Right lobe of liver (tissue), 6 donors: ENCODE measurements around the gene SYNGR1. TPM values are rescaled to one million over a fixed set of nuclear protein-coding genes. Genes with fewer than 3 reads are reported as not detected.

Experiments used
- ATAC-seq, 4 donors: fragments of 200-7000 bp; cut with Tn5 transposase; one replicate each; pipeline ENCODE4 v1.9.1; 2020; ENCODE audit warnings: mild to moderate bottlenecking in 4 of 4, moderate library complexity in 4 of 4
- DNase-seq, 3 donors: peaks; one replicate each; pipeline ENCODE4 v3.0.0-alpha.2; 2020
- H3K27ac ChIP-seq, 3 donors: fragments of 200-600 bp; one replicate each; pipeline ENCODE4 v1.8.0; 2022
- H3K27me3 ChIP-seq, 2 donors: fragments of 200-600 bp; one replicate each; pipeline ENCODE4 v1.8.0; 2022
- H3K36me3 ChIP-seq, 4 donors: fragments of 200-600 bp; sonication (generic) in 1 of 4; one replicate each; pipeline versions ENCODE4 v1.5.1 to v1.8.0; 2017 to 2022; ENCODE audit warnings: control low read depth in 1 of 4
- H3K4me1 ChIP-seq, 4 donors: fragments of 200-600 bp; sonication (generic) in 1 of 4; one replicate each; pipeline versions ENCODE4 v1.5.1 to v1.8.0; 2017 to 2022; ENCODE audit warnings: control low read depth in 1 of 4
- H3K4me3 ChIP-seq, 3 donors: fragments of 200-600 bp; one replicate each; pipeline ENCODE4 v1.8.0; 2022
- H3K9me3 ChIP-seq, 4 donors: fragments of 200-600 bp; sonication (generic) in 1 of 4; one replicate each; pipeline versions ENCODE4 v1.5.1 to v1.8.0; 2017 to 2022; ENCODE audit warnings: control low read depth in 1 of 4
- POLR2A ChIP-seq: fragments of 450-650 bp; IDR thresholded peaks from one replicate; pipeline ENCODE4 v1.6.1; 2017; ENCODE audit warnings: antibody characterized with exemption, mild to moderate bottlenecking
- WGBS: methylation state at CpG from one replicate; pipeline ENCODE4 v1.1.6; 2018; ENCODE audit warnings: low coverage, low lambda C conversion rate; ENCODE audit not compliant: insufficient coverage; ENCODE audit errors: missing lambda C conversion rate; 5-methylcytosine and 5-hydroxymethylcytosine counted together
- intact Hi-C, 2 donors: fragments of 100-400 bp; cut with DNase I; formaldehyde crosslinking; loops; one replicate each; pipeline versions ENCODE4 v1.11.2 to v1.14.1; 2022
- total RNA-seq, 6 experiments: library from RNA; depleted of rRNA in 2 of 6; stranded (reverse); fragments of >200 nt in 2 of 6; fragmentation: NEBNext Ultra II Directional in 3 of 6; extraction: Animal tissue kit (Norgen Biotek cat#: 25700) in 3 of 6; gene quantifications; one replicate each; pipeline versions ENCODE4 v1.1.0 to v1.2.4, GENCODE V29; 2016 to 2023
- TF ChIP-seq, protein P1 (sequence below), 4 donors: fragments of 200-600 bp in 3 of 4; fragments of 450-650 bp in 1 of 4; IDR thresholded peaks; one replicate each; pipeline versions ENCODE4 v1.5.1 to v1.8.0; 2016 to 2022; ENCODE audit warnings: antibody characterized with exemption in 4 of 4, mild to moderate bottlenecking in 2 of 4
- donor health status: DM: no; HTN: yes; CAD: no.
- donor health status: DM: no; HTN: no; CAD: no.
- donor health status: DM: no; HTN: no; CAD: no.
- donor health status: DM: no; HTN: yes; CAD: no.
- donor health status: DM: no; HTN: yes; CAD: no.

The SYNGR1 gene
- total RNA-seq, 6 experiments from 2014 or later: 0.74 to 3.2 (median 2.2) TPM

DNA sequence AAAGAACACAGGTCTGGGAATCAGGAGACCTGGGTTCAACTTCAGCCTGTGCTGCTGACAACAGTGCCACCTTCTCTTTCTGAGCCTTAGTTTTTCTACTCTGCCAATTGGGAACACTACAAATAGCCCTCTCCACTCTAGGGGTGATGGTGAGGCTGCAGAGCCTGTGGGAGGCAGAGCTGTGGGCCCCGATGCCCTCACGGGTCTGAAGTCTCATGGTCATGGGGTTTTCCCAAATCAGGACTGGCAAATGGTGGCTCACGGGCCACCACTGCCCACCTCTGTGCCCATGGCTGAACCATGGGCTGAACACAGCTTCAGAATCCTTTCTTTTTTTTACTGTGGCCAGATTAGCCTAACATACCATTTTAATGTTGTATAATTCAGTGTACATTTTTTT is 19.8 kb downstream of the SYNGR1 start:
- Histone ChIP-seq H3K4me3 (no peak overlapping the region), H3K36me3 (no peaks in the 10 kb centered on the region), H3K27me3 (no peaks in the 10 kb centered on the region), H3K4me1 (peaks cover 0 to 2% (median 0%) of the 10 kb centered on the region in 4 donors), H3K9me3 (no peaks in the 10 kb centered on the region), H3K27ac (no peak overlapping the region)
- intact Hi-C loops: no loop called here
- TF ChIP-seq, protein P1, sequence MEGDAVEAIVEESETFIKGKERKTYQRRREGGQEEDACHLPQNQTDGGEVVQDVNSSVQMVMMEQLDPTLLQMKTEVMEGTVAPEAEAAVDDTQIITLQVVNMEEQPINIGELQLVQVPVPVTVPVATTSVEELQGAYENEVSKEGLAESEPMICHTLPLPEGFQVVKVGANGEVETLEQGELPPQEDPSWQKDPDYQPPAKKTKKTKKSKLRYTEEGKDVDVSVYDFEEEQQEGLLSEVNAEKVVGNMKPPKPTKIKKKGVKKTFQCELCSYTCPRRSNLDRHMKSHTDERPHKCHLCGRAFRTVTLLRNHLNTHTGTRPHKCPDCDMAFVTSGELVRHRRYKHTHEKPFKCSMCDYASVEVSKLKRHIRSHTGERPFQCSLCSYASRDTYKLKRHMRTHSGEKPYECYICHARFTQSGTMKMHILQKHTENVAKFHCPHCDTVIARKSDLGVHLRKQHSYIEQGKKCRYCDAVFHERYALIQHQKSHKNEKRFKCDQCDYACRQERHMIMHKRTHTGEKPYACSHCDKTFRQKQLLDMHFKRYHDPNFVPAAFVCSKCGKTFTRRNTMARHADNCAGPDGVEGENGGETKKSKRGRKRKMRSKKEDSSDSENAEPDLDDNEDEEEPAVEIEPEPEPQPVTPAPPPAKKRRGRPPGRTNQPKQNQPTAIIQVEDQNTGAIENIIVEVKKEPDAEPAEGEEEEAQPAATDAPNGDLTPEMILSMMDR (IDR thresholded peaks at IDR 0.05): no peak
- TF ChIP-seq POLR2A: no peak
- ATAC-seq (no peak), DNase-seq (no peak)
- WGBS: no CpG with 5 or more reads among the region's 3 CpGs

DNA sequence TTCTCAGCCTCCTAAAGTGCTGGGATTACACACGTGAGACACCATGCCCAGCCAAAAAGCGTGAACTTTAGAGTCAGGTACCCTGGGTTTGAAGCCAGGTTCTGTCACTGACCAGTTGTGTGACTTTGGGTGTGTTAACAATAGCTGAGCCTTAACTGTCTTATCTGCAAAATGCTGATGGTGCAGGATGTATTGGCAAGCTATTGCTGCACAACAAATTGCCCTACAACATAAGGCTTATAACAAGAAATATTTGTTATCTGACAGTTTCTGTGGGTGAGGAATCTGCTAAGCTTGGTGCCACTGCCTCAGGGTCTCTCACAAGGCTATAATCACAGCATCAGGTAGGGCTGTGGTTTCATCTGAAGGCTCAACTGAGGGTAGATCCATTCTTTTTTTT is 21.9 kb downstream of the SYNGR1 start:
- DNase-seq: no peak
- no peak overlapping the region for H3K4me3 ChIP-seq
- H3K9me3 ChIP-seq: no peaks in the 10 kb centered on the region
- no peak for ATAC-seq
- TF ChIP-seq POLR2A: no peak
- TF ChIP-seq, protein P1 (IDR thresholded peaks at IDR 0.05): no peak
- H3K4me1 ChIP-seq: peaks cover 0 to 10% (median 0%) of the 10 kb centered on the region in 4 donors
- H3K27ac ChIP-seq: no peak overlapping the region
- intact Hi-C loops: no loop called here
- no peaks in the 10 kb centered on the region for H3K27me3 ChIP-seq
- WGBS: 78% methylated on average over 2 of the region's 2 CpGs
- no peaks in the 10 kb centered on the region for H3K36me3 ChIP-seq

DNA sequence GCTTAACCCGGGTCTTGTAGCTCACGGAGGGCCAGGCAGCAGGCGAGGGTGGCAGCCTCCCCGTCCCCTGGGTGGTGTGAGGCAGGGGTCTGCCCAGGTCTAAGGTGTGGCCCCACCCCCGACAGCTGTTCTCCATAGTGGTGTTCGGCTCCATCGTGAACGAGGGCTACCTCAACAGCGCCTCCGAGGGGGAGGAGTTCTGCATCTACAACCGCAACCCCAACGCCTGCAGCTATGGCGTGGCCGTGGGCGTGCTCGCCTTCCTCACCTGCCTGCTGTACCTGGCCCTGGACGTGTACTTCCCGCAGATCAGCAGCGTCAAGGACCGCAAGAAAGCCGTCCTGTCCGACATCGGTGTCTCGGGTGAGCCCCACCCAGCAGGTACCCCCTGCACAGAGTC is 24.4 kb downstream of the SYNGR1 start:
- Histone ChIP-seq H3K9me3 (no peaks in the 10 kb centered on the region), H3K4me1 (peaks cover 0 to 10% (median 0%) of the 10 kb centered on the region in 4 donors), H3K27me3 (no peaks in the 10 kb centered on the region), H3K4me3 (no peak overlapping the region), H3K27ac (no peak overlapping the region), H3K36me3 (no peaks in the 10 kb centered on the region)
- TF ChIP-seq POLR2A: no peak
- TF ChIP-seq, protein P1 (IDR thresholded peaks at IDR 0.05): no peak
- ATAC-seq (no peak), DNase-seq (no peak)
- WGBS: 85% methylated on average over 4 of the region's 24 CpGs
- intact Hi-C loops: no loop called here

DNA sequence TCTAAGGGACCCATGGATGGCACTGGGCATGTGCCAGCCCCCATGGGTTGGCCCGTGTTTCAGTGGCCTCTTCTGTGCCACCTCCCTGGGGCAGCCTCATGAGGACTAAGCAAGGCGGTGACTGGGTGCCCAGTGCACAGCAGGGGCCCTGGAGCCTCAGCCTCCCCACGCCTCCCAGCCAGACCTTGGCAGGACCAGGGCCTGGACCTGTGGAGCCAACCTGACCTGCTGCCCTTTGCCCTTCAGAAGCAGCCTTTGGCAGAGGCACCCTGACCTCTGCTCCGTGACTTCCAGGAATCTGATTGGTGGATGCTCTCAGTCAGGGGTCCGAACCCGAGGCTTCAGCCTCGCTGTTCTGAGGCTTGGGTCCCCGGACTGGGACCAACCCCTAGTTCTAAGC is 25.0 kb downstream of the SYNGR1 start:
- H3K36me3 ChIP-seq: no peaks in the 10 kb centered on the region
- DNase-seq (peak; percentile 36 to 82 (median 76)), ATAC-seq (peak; percentile 81 to 97 (median 88))
- H3K27me3 ChIP-seq: no peaks in the 10 kb centered on the region
- TF ChIP-seq, protein P1 (IDR thresholded peaks at IDR 0.05): no peak
- no peak for TF ChIP-seq POLR2A
- 49% methylated on average over 2 of the region's 8 CpGs for WGBS
- H3K4me1 ChIP-seq: peaks cover 0 to 10% (median 0%) of the 10 kb centered on the region in 4 donors
- intact Hi-C loops: no loop called here
- H3K9me3 ChIP-seq: no peaks in the 10 kb centered on the region
- no peak overlapping the region for H3K4me3 ChIP-seq
- H3K27ac ChIP-seq: no peak overlapping the region

DNA sequence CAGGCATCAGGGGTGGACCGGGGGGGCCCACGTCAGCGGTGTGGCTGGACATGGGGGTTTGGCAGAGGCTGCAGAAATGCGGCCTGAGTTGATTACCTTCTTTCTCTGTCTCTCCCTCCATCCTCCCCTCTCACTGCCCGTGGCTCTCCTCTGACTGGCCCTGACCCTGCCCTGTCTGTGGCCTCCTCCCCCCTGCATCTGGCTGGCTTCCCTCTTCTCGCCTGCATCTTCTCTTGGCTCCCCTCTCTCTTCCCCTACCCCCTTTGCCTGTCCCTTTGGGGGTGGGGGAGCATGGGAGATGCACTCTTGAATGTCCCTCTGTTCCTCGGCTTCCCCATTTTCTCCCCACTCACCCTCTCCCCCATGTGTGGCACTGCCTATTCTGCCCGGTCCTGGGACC is 25.9 kb downstream of the SYNGR1 start:
- DNase-seq (no peak), ATAC-seq (no peak)
- H3K4me3 ChIP-seq: no peak overlapping the region
- no peaks in the 10 kb centered on the region for H3K9me3 ChIP-seq
- H3K27me3 ChIP-seq: no peaks in the 10 kb centered on the region
- intact Hi-C loops: no loop called here
- H3K27ac ChIP-seq: no peak overlapping the region
- 59% methylated on average over 4 of the region's 8 CpGs for WGBS
- TF ChIP-seq, protein P1 (IDR thresholded peaks at IDR 0.05): no peak
- TF ChIP-seq POLR2A: no peak
- H3K4me1 ChIP-seq: peaks cover 0 to 10% (median 0%) of the 10 kb centered on the region in 4 donors
- H3K36me3 ChIP-seq: no peaks in the 10 kb centered on the region
